C1 segment of cervical spinal cord (tissue), 14 donors: ENCODE measurements around the gene TLR5.
A peak's percentile ranks its signal among the peaks of the same experiment; 100 is the strongest.
"Not testable (repeated sequence)": the region's sequence is repeated elsewhere in the genome, so short reads cannot be mapped to it uniquely, and the experiment has no call there.

ENCODE experiments used
- DNase-seq, 14 donors: peaks; one replicate each; lab custom pipeline; 2025; lab: John Stamatoyannopoulos, UW

The TLR5 gene

GRCh38 chr1:223142795-223143536 is at the start of gene TLR5:
TLR5 (minus strand) TSS chr1:223143248; CDS start chr1:223113031, 30,217 bp downstream.
- peak in 12 of 14 donors; percentile 11 to 78 (median 56) for DNase-seq

GRCh38 chr1:223189903-223190724 is 47.1 kb upstream of the TLR5 start:
- DNase-seq, result no peak

GRCh38 chr1:223189525-223189902 is 46.5 kb upstream of the TLR5 start:
- DNase-seq, result no peak

GRCh38 chr1:223188618-223189356 is 45.7 kb upstream of the TLR5 start:
- DNase-seq, result no peak

- no peak for DNase-seq
These were observed 43.8 kb upstream of the TLR5 start for GRCh38 chr1:223186800-223187199.

GRCh38 chr1:223183268-223183862 is 40.3 kb upstream of the TLR5 start:
- no peak for DNase-seq

- peak in 2 of 14 donors; percentile 6 to 17 for DNase-seq
These were observed 37.8 kb upstream of the TLR5 start for GRCh38 chr1:223180731-223181321.

- no peak for DNase-seq
These were observed 36.7 kb upstream of the TLR5 start for GRCh38 chr1:223179786-223180185.

- no peak for DNase-seq
These were observed 36.2 kb upstream of the TLR5 start for GRCh38 chr1:223179280-223179679.

GRCh38 chr1:223177681-223178080 is 34.6 kb upstream of the TLR5 start:
- peak in 3 of 14 donors; percentile 5 to 20 (median 20) for DNase-seq

- no peak for DNase-seq
These were observed 33.4 kb upstream of the TLR5 start for GRCh38 chr1:223176437-223176836.

- peak in 8 of 14 donors; percentile 4 to 37 (median 20) for DNase-seq
These were observed 32.6 kb upstream of the TLR5 start for GRCh38 chr1:223175633-223176032.

- DNase-seq, result no peak
These were observed 32.0 kb upstream of the TLR5 start for GRCh38 chr1:223175032-223175431.

- not testable (repeated sequence) for DNase-seq
These were observed 26.4 kb upstream of the TLR5 start for GRCh38 chr1:223169458-223169857.

GRCh38 chr1:223161321-223161720 is 18.3 kb upstream of the TLR5 start:
- DNase-seq, result no peak

GRCh38 chr1:223156343-223156742 is 13.3 kb upstream of the TLR5 start:
- no peak for DNase-seq

- no peak for DNase-seq
These were observed 12.1 kb upstream of the TLR5 start for GRCh38 chr1:223155153-223155552.

GRCh38 chr1:223153177-223154119 is 10.4 kb upstream of the TLR5 start:
- DNase-seq, result peak in 1 of 14 donors; percentile 6

GRCh38 chr1:223152399-223152798 is 9.4 kb upstream of the TLR5 start:
- no peak for DNase-seq

GRCh38 chr1:223150443-223150842 is 7.4 kb upstream of the TLR5 start:
- DNase-seq, result no peak
